ENCODE results near the gene SLC27A2. TPM values are rescaled to one million over a fixed set of nuclear protein-coding genes. Genes with fewer than 3 reads are reported as not detected.

Gene SLC27A2
- total RNA-seq, 2 experiments from 2014 or later, result not detected

DNA sequence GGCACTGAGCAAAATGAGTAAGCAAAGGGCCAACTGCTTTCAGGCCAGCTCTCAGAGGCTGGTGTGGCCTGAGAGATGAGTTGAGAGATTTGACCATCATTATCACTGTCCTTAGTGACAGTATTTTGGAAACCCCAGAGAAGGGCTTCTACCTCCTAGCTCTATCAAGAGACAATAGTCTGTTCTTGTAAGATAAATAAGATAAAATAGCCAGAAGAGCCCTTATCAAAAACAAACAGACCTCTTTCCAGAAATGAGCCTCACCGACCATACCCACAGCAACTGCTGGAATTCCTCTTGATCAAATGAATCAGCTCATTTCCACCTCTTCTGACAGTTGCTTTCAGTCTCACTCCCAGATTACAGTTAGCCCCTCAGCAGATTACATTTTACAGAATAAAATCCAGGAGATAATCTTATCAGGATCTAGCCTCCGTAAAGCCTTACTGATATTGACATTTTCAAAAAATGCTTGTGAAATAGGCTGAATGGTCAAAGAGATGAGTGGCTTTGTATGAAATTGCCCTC is 79.0 kb downstream of the SLC27A2 start:
- intact Hi-C loops (cut with micrococcal nuclease; ENCODE audit: unreplicated experiment), result no loop called here
- no peak for DNase-seq (ENCODE audit: low spot score)

DNA sequence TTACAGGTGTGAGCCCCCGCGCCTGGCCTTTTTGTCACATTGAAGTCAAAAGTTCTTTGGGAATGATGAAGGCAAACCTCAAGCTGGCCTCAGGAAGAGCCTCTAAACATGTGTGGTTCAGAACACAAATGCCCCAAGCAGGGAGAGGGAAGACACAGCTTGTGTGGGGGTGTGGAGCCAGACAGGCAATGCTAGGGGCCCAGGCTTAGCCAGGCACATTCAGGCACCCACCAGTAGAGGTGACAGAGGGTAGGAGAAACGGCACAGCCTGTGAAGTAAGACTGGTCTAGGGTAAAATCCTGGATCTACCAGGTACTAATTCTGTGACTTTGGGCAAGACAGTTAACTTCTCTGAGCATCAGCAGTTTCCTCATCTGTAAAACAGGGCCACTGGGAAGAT is 80.0 kb downstream of the SLC27A2 start:
- intact Hi-C loops (cut with micrococcal nuclease; ENCODE audit: unreplicated experiment), result no loop called here

More for the DNA sequence above, 79.0 kb downstream of the SLC27A2 start:
- H3K4me3 ChIP-seq (ENCODE audit: low read depth, low read length, poor library complexity, severe bottlenecking), result no peak overlapping the region
- H2AFZ ChIP-seq (ENCODE audit: low read length), result no peak overlapping the region
- no peaks in the 10 kb centered on the region for H3K9me3 ChIP-seq (ENCODE audit: low read length)
- BruUV-seq (replicated peaks), result no TSS peak
- no peaks in the 10 kb centered on the region for H4K20me1 ChIP-seq (ENCODE audit: insufficient read depth, low read length)
- H3K4me1 ChIP-seq (ENCODE audit: insufficient read depth, low read length, poor library complexity, severe bottlenecking), result no peaks in the 10 kb centered on the region
- no peak overlapping the region for H3K27ac ChIP-seq (ENCODE audit: low read depth, low read length, poor library complexity, severe bottlenecking)
- no peak overlapping the region for H3K4me2 ChIP-seq (ENCODE audit: low read length)
- TF ChIP-seq EZH2phosphoT487 (IDR thresholded peaks at IDR 0.05; ENCODE audit: borderline replicate concordance, low read depth, low read length), result no peak
- TF ChIP-seq, protein P1, sequence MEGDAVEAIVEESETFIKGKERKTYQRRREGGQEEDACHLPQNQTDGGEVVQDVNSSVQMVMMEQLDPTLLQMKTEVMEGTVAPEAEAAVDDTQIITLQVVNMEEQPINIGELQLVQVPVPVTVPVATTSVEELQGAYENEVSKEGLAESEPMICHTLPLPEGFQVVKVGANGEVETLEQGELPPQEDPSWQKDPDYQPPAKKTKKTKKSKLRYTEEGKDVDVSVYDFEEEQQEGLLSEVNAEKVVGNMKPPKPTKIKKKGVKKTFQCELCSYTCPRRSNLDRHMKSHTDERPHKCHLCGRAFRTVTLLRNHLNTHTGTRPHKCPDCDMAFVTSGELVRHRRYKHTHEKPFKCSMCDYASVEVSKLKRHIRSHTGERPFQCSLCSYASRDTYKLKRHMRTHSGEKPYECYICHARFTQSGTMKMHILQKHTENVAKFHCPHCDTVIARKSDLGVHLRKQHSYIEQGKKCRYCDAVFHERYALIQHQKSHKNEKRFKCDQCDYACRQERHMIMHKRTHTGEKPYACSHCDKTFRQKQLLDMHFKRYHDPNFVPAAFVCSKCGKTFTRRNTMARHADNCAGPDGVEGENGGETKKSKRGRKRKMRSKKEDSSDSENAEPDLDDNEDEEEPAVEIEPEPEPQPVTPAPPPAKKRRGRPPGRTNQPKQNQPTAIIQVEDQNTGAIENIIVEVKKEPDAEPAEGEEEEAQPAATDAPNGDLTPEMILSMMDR (conservative IDR thresholded peaks at IDR 0.05; ENCODE audit: low read length), result no peak
- H3K79me2 ChIP-seq (ENCODE audit: insufficient read depth, low read depth, low read length), result no peaks in the 10 kb centered on the region
- no peaks in the 10 kb centered on the region for H3K9me2 ChIP-seq (ENCODE audit: insufficient read depth, low read length)
- POLR2A ChIA-PET, result interaction anchor here (0.6 to 0.7 kb wide), 2 partner anchors 204 to 1037 kb away, joined by 3 read pairs; no protein-coding TSS in a partner anchor
- H3K36me3 ChIP-seq (ENCODE audit: insufficient read depth, low read length), result no peaks in the 10 kb centered on the region
- CTCF ChIA-PET (ENCODE audit: unreplicated experiment), result no interaction called here

DNA sequence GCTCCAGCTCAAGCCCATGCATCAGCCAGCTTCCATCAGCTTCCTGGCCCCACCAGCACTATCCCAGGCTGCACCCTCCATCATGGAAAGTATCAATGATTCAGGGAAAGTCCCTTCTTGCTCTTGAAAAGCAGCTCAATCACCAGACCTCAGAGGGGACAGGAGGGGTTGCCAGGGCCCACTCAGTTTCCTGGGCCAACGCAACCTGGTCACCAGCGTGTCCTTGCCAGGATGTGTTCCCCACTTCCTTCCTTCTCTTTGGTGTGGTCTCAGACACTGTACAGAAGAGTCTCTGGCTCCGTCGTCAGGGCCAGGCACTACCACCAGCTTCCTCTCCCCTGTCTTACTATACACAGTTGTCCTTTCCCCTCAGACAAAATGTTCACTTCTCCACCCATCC is 80.5 kb downstream of the SLC27A2 start:
- ChIA-PET POLR2A (no interaction called here), CTCF (ENCODE audit: unreplicated experiment) (no interaction called here)
- Histone ChIP-seq H3K4me2 (ENCODE audit: low read length) (no peak overlapping the region), H3K36me3 (ENCODE audit: insufficient read depth, low read length) (no peaks in the 10 kb centered on the region), H3K79me2 (ENCODE audit: insufficient read depth, low read depth, low read length) (no peaks in the 10 kb centered on the region), H3K27ac (ENCODE audit: low read depth, low read length, poor library complexity, severe bottlenecking) (no peak overlapping the region), H3K4me1 (ENCODE audit: insufficient read depth, low read length, poor library complexity, severe bottlenecking) (no peaks in the 10 kb centered on the region), H3K4me3 (ENCODE audit: low read depth, low read length, poor library complexity, severe bottlenecking) (no peak overlapping the region), H2AFZ (ENCODE audit: low read length) (no peak overlapping the region), H3K9me2 (ENCODE audit: insufficient read depth, low read length) (no peaks in the 10 kb centered on the region), H3K9me3 (ENCODE audit: low read length) (no peaks in the 10 kb centered on the region), H4K20me1 (ENCODE audit: insufficient read depth, low read length) (no peaks in the 10 kb centered on the region)
- DNase-seq (ENCODE audit: low spot score), result no peak
- TF ChIP-seq, protein P1 (conservative IDR thresholded peaks at IDR 0.05; ENCODE audit: low read length), result no peak
- no peak for TF ChIP-seq EZH2phosphoT487 (IDR thresholded peaks at IDR 0.05; ENCODE audit: borderline replicate concordance, low read depth, low read length)
- intact Hi-C loops (cut with micrococcal nuclease; ENCODE audit: unreplicated experiment), result no loop called here
- BruUV-seq (replicated peaks), result no TSS peak

More for the DNA sequence above, 80.0 kb downstream of the SLC27A2 start:
- no peak for DNase-seq (ENCODE audit: low spot score)
- Histone ChIP-seq H3K36me3 (ENCODE audit: insufficient read depth, low read length) (no peaks in the 10 kb centered on the region), H4K20me1 (ENCODE audit: insufficient read depth, low read length) (no peaks in the 10 kb centered on the region), H3K4me2 (ENCODE audit: low read length) (no peak overlapping the region), H3K4me3 (ENCODE audit: low read depth, low read length, poor library complexity, severe bottlenecking) (no peak overlapping the region), H3K9me3 (ENCODE audit: low read length) (no peaks in the 10 kb centered on the region), H3K4me1 (ENCODE audit: insufficient read depth, low read length, poor library complexity, severe bottlenecking) (no peaks in the 10 kb centered on the region), H3K9me2 (ENCODE audit: insufficient read depth, low read length) (no peaks in the 10 kb centered on the region), H3K27ac (ENCODE audit: low read depth, low read length, poor library complexity, severe bottlenecking) (no peak overlapping the region), H3K79me2 (ENCODE audit: insufficient read depth, low read depth, low read length) (no peaks in the 10 kb centered on the region), H2AFZ (ENCODE audit: low read length) (no peak overlapping the region)
- TF ChIP-seq, protein P1 (conservative IDR thresholded peaks at IDR 0.05; ENCODE audit: low read length), result 0 out of 2 replicates have a peak, but pooled peaks have one; percentile 12
- TF ChIP-seq EZH2phosphoT487 (IDR thresholded peaks at IDR 0.05; ENCODE audit: borderline replicate concordance, low read depth, low read length), result no peak
- no TSS peak for BruUV-seq (replicated peaks)
- ChIA-PET CTCF (ENCODE audit: unreplicated experiment) (no interaction called here), POLR2A (interaction anchor here (0.6 kb wide), 1 partner anchor 17 kb away, joined by 3 read pairs; no protein-coding TSS in a partner anchor)
